PFSK-1 (cell line): Measurements from ENCODE around the gene PLG.

ENCODE experiments used
- POLR2AphosphoS5 ChIP-seq: IDR thresholded peaks from 2 replicates; pipeline ENCODE4 v1.6.1; 2012; ENCODE audit warnings: low read depth, mild to moderate bottlenecking, control low read depth, low read length, moderate library complexity
- REST ChIP-seq, 2 experiments: IDR thresholded peaks; 2 replicates each; pipeline versions ENCODE4 v1.6.1 to v1.8.0; 2011 to 2012; ENCODE audit warnings: low read depth in 2 of 2, low read length in 2 of 2, control low read depth in 1 of 2, inconsistent platforms in 1 of 2, mild to moderate bottlenecking in 1 of 2, moderate library complexity in 1 of 2; ENCODE audit not compliant: insufficient read depth in 1 of 2
- SIN3A ChIP-seq: IDR thresholded peaks from 2 replicates; pipeline ENCODE4 v1.6.1; 2012; ENCODE audit warnings: mild to moderate bottlenecking, low read length, moderate library complexity, borderline replicate concordance; ENCODE audit not compliant: insufficient read depth
- TAF1 ChIP-seq: IDR thresholded peaks from 2 replicates; pipeline ENCODE4 v1.6.1; 2012; ENCODE audit warnings: low read length, control low read depth, borderline replicate concordance; ENCODE audit not compliant: insufficient read depth

DNA sequence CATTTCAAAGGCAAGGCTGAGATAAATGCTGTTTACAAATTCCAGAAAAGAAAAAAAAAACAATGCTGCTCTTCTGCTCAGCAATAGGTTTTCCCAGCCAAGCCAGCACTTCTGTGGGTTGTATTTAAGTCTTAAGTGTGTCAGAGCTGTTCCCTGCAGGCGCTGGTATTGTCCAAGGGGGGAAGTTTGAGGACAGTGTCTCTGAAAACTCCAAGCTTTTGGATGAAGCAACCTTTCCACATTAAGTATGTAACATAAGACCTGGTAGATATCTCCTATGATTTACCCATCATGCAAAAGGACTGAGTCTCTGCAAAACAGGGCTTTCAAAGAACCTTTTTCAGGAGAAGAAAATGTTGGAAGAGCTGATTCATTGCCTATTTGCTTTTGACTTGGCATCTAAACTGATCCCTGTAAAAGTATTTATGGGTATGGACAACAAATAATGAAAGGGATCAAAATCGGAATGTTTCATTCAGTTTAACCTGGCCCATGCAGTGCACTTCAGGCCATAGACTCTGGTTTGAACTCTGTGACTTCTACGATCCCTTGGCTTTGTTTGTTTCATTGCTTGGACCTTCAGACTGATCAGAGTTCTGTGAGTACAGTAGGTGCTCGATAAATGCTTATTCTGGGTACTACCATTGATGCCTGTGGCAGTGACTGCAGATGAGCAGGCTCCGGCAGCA is 16.1 kb upstream of the PLG start:
- TF ChIP-seq POLR2AphosphoS5, result no peak
- no peak for TF ChIP-seq TAF1
- no peak for TF ChIP-seq REST (IDR thresholded peaks at IDR 0.05; ENCODE audit: insufficient read depth in 1 of 2, low read depth in 2 of 2, low read length in 2 of 2)
- no peak for TF ChIP-seq SIN3A
